ENCODE results near the gene ZBTB1. TPM values are rescaled to one million over a fixed set of nuclear protein-coding genes. Genes with fewer than 3 reads are reported as not detected.

The ZBTB1 gene
- total and polyA plus RNA-seq, 10 of the 15 experiments (the other 5 are each of a cell fraction or from before 2014, with no cell fraction given), result 12.3 to 127 (median 40.0) TPM

DNA sequence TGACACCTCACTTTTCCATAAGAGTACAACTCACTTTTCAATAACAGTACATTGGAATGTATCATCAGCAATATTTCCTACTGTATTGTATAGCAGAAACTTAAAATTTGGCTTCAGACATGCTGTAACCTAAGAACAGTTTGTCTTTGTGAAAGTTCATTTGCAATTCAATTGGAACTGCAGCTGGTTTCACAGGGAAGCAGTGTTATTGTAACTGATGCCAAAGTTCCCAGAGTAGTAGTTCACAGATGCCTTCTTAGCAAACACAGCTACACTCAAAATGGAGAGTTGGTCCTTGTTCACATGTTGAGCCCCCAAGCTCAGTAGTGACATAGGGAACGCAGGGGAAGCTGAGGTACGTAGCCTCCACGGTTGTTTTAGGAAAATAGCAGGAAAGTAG, 68.5 kb downstream of the ZBTB1 start (continued):
- TF ChIP-seq, protein P1, sequence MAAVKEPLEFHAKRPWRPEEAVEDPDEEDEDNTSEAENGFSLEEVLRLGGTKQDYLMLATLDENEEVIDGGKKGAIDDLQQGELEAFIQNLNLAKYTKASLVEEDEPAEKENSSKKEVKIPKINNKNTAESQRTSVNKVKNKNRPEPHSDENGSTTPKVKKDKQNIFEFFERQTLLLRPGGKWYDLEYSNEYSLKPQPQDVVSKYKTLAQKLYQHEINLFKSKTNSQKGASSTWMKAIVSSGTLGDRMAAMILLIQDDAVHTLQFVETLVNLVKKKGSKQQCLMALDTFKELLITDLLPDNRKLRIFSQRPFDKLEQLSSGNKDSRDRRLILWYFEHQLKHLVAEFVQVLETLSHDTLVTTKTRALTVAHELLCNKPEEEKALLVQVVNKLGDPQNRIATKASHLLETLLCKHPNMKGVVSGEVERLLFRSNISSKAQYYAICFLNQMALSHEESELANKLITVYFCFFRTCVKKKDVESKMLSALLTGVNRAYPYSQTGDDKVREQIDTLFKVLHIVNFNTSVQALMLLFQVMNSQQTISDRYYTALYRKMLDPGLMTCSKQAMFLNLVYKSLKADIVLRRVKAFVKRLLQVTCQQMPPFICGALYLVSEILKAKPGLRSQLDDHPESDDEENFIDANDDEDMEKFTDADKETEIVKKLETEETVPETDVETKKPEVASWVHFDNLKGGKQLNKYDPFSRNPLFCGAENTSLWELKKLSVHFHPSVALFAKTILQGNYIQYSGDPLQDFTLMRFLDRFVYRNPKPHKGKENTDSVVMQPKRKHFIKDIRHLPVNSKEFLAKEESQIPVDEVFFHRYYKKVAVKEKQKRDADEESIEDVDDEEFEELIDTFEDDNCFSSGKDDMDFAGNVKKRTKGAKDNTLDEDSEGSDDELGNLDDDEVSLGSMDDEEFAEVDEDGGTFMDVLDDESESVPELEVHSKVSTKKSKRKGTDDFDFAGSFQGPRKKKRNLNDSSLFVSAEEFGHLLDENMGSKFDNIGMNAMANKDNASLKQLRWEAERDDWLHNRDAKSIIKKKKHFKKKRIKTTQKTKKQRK (IDR thresholded peaks at IDR 0.05; ENCODE audit: low read depth, low read length), result no peak
- TF ChIP-seq FOXM1 (IDR thresholded peaks at IDR 0.05; ENCODE audit: low read depth, low read length), result no peak
- no peak for TF ChIP-seq NFYB (IDR thresholded peaks at IDR 0.05; ENCODE audit: insufficient read depth, low read depth, low read length)
- TF ChIP-seq CBFB (IDR thresholded peaks at IDR 0.05; ENCODE audit: low read depth), result no peak
- TF ChIP-seq GATAD2B (conservative IDR thresholded peaks at IDR 0.05; ENCODE audit: low read depth), result no peak
- no peak for TF ChIP-seq NBN (IDR thresholded peaks at IDR 0.05)
- no peak for TF ChIP-seq TARDBP (IDR thresholded peaks at IDR 0.05; ENCODE audit: borderline replicate concordance)
- no peak for TF ChIP-seq NR2C1 (IDR thresholded peaks at IDR 0.05)
- no peak for TF ChIP-seq STAT1 (conservative IDR thresholded peaks at IDR 0.05)

Small RNAs within 50 kb of the gene (small RNA-seq; reads per million reads assigned to genes)
- gene AL049869.4, result not detected

Other genes starting within 250 kb of the ZBTB1 start
- gene ESR2, start 210.4 kb upstream of the ZBTB1 start, total RNA-seq (2014; rRNA removed), result 1.0 and 1.1 TPM in 2 replicates
- 0.85 and 1.1 TPM in 2 replicates for gene ESR2, start 210.4 kb upstream of the ZBTB1 start, total RNA-seq (2014; rRNA removed; fragmentation: Illumina TruSeq; extraction: Trizol)
- gene ESR2, start 210.4 kb upstream of the ZBTB1 start, total RNA-seq (2021), result 1.1 and 1.6 TPM in 2 replicates
- 2.6 TPM in 2 replicates for gene ESR2, start 210.4 kb upstream of the ZBTB1 start, polyA plus RNA-seq (2011; rRNA removed)
- 0.54 and 0.76 TPM in 2 replicates for gene ESR2, start 210.4 kb upstream of the ZBTB1 start, polyA plus RNA-seq (2014; fragmentation: Illumina TruSeq; extraction: Trizol)
- under 1 TPM; 0.29 to 0.31 TPM for gene ESR2, start 210.4 kb upstream of the ZBTB1 start, polyA plus RNA-seq (2014; fragmentation: Nextera tagmentation; extraction: Ambion mirVana)
- gene ESR2, start 210.4 kb upstream of the ZBTB1 start, polyA plus RNA-seq (2014; rRNA removed), result 1.0 and 1.3 TPM in 2 replicates
- under 1 TPM; 0.44 to 0.59 TPM for gene ESR2, start 210.4 kb upstream of the ZBTB1 start, polyA plus RNA-seq (2016; fragmentation: Nextera tagmentation; extraction: Ambion mirVana)
- 153 and 160 TPM in 2 replicates for gene MTHFD1, start 116.4 kb upstream of the ZBTB1 start, total RNA-seq (2014; rRNA removed)
- 114 and 123 TPM in 2 replicates for gene MTHFD1, start 116.4 kb upstream of the ZBTB1 start, total RNA-seq (2014; rRNA removed; fragmentation: Illumina TruSeq; extraction: Trizol)
- 237 and 261 TPM in 2 replicates for gene MTHFD1, start 116.4 kb upstream of the ZBTB1 start, total RNA-seq (2021)
- gene MTHFD1, start 116.4 kb upstream of the ZBTB1 start, polyA plus RNA-seq (2011; rRNA removed), result 81.9 and 99.3 TPM in 2 replicates
- 210 TPM in 2 replicates for gene MTHFD1, start 116.4 kb upstream of the ZBTB1 start, polyA plus RNA-seq (2014; fragmentation: Illumina TruSeq; extraction: Trizol)
- gene MTHFD1, start 116.4 kb upstream of the ZBTB1 start, polyA plus RNA-seq (2014; fragmentation: Nextera tagmentation; extraction: Ambion mirVana), result 100 to 1,000 TPM; 140 to 177 TPM
- gene MTHFD1, start 116.4 kb upstream of the ZBTB1 start, polyA plus RNA-seq (2014; rRNA removed), result 169 and 181 TPM in 2 replicates
- gene MTHFD1, start 116.4 kb upstream of the ZBTB1 start, polyA plus RNA-seq (2016; fragmentation: Nextera tagmentation; extraction: Ambion mirVana), result 100 to 1,000 TPM; 301 to 310 TPM
- gene AKAP5, start 39.3 kb upstream of the ZBTB1 start, total RNA-seq (2014; rRNA removed), result 3.8 and 4.4 TPM in 2 replicates
- gene AKAP5, start 39.3 kb upstream of the ZBTB1 start, total RNA-seq (2014; rRNA removed; fragmentation: Illumina TruSeq; extraction: Trizol), result 5.1 TPM in 2 replicates
- 3.7 and 4.0 TPM in 2 replicates for gene AKAP5, start 39.3 kb upstream of the ZBTB1 start, total RNA-seq (2021)
- gene AKAP5, start 39.3 kb upstream of the ZBTB1 start, polyA plus RNA-seq (2011; rRNA removed), result 1.6 and 3.1 TPM in 2 replicates
- gene AKAP5, start 39.3 kb upstream of the ZBTB1 start, polyA plus RNA-seq (2014; fragmentation: Illumina TruSeq; extraction: Trizol), result 3.4 and 3.9 TPM in 2 replicates
- gene AKAP5, start 39.3 kb upstream of the ZBTB1 start, polyA plus RNA-seq (2014; fragmentation: Nextera tagmentation; extraction: Ambion mirVana), result 1 to 10 TPM in 1 of 2 experiments, under 1 TPM in 1; 0.45 to 1.5 TPM
- gene AKAP5, start 39.3 kb upstream of the ZBTB1 start, polyA plus RNA-seq (2014; rRNA removed), result 1.7 and 1.8 TPM in 2 replicates
- under 1 TPM; 0.55 to 0.90 TPM for gene AKAP5, start 39.3 kb upstream of the ZBTB1 start, polyA plus RNA-seq (2016; fragmentation: Nextera tagmentation; extraction: Ambion mirVana)
- 8.8 and 11.2 TPM in 2 replicates for gene ZBTB25, start 932 bp upstream of the ZBTB1 start, total RNA-seq (2014; rRNA removed)
- 9.6 and 10.0 TPM in 2 replicates for gene ZBTB25, start 932 bp upstream of the ZBTB1 start, total RNA-seq (2014; rRNA removed; fragmentation: Illumina TruSeq; extraction: Trizol)
- gene ZBTB25, start 932 bp upstream of the ZBTB1 start, total RNA-seq (2021), result 10.9 and 12.5 TPM in 2 replicates
- gene ZBTB25, start 932 bp upstream of the ZBTB1 start, polyA plus RNA-seq (2011; rRNA removed), result 33.9 and 34.0 TPM in 2 replicates
- gene ZBTB25, start 932 bp upstream of the ZBTB1 start, polyA plus RNA-seq (2014; fragmentation: Illumina TruSeq; extraction: Trizol), result 9.8 and 10.7 TPM in 2 replicates
- 1 to 10 TPM; 4.1 to 5.6 TPM for gene ZBTB25, start 932 bp upstream of the ZBTB1 start, polyA plus RNA-seq (2014; fragmentation: Nextera tagmentation; extraction: Ambion mirVana)
- 7.0 and 7.8 TPM in 2 replicates for gene ZBTB25, start 932 bp upstream of the ZBTB1 start, polyA plus RNA-seq (2014; rRNA removed)
- gene ZBTB25, start 932 bp upstream of the ZBTB1 start, polyA plus RNA-seq (2016; fragmentation: Nextera tagmentation; extraction: Ambion mirVana), result 10 to 100 TPM; 11.2 to 13.9 TPM
- 0.87 and 0.96 TPM in 2 replicates for gene HSPA2, start 36.0 kb downstream of the ZBTB1 start, total RNA-seq (2014; rRNA removed)
- gene HSPA2, start 36.0 kb downstream of the ZBTB1 start, total RNA-seq (2014; rRNA removed; fragmentation: Illumina TruSeq; extraction: Trizol), result 0.37 and 0.54 TPM in 2 replicates
- gene HSPA2, start 36.0 kb downstream of the ZBTB1 start, total RNA-seq (2021), result 1.1 and 1.4 TPM in 2 replicates
- gene HSPA2, start 36.0 kb downstream of the ZBTB1 start, polyA plus RNA-seq (2011; rRNA removed), result 0.26 TPM in 2 replicates
- gene HSPA2, start 36.0 kb downstream of the ZBTB1 start, polyA plus RNA-seq (2014; fragmentation: Illumina TruSeq; extraction: Trizol), result 0.25 and 0.28 TPM in 2 replicates
- gene HSPA2, start 36.0 kb downstream of the ZBTB1 start, polyA plus RNA-seq (2014; fragmentation: Nextera tagmentation; extraction: Ambion mirVana), result under 1 TPM; 0.02 to 0.03 TPM
- 0.65 and 0.77 TPM in 2 replicates for gene HSPA2, start 36.0 kb downstream of the ZBTB1 start, polyA plus RNA-seq (2014; rRNA removed)
- gene HSPA2, start 36.0 kb downstream of the ZBTB1 start, polyA plus RNA-seq (2016; fragmentation: Nextera tagmentation; extraction: Ambion mirVana), result 1 to 10 TPM; 1.0 to 1.2 TPM
- not detected in 2 replicates for gene PPP1R36, start 45.2 kb downstream of the ZBTB1 start, total RNA-seq (2014; rRNA removed)
- 0.13 TPM in 1 of 2 replicates, not detected in the other for gene PPP1R36, start 45.2 kb downstream of the ZBTB1 start, total RNA-seq (2014; rRNA removed; fragmentation: Illumina TruSeq; extraction: Trizol)
- gene PPP1R36, start 45.2 kb downstream of the ZBTB1 start, total RNA-seq (2021), result not detected in 2 replicates
- gene PPP1R36, start 45.2 kb downstream of the ZBTB1 start, polyA plus RNA-seq (2011; rRNA removed), result 0.12 and 0.14 TPM in 2 replicates
- gene PPP1R36, start 45.2 kb downstream of the ZBTB1 start, polyA plus RNA-seq (2014; fragmentation: Illumina TruSeq; extraction: Trizol), result not detected in 2 replicates
- gene PPP1R36, start 45.2 kb downstream of the ZBTB1 start, polyA plus RNA-seq (2014; fragmentation: Nextera tagmentation; extraction: Ambion mirVana), result not detected
- gene PPP1R36, start 45.2 kb downstream of the ZBTB1 start, polyA plus RNA-seq (2014; rRNA removed), result not detected in 2 replicates
- not detected for gene PPP1R36, start 45.2 kb downstream of the ZBTB1 start, polyA plus RNA-seq (2016; fragmentation: Nextera tagmentation; extraction: Ambion mirVana)
- gene PLEKHG3, start 199.7 kb downstream of the ZBTB1 start, total RNA-seq (2014; rRNA removed), result 0.05 TPM in 1 of 2 replicates, not detected in the other
- not detected in 2 replicates for gene PLEKHG3, start 199.7 kb downstream of the ZBTB1 start, total RNA-seq (2014; rRNA removed; fragmentation: Illumina TruSeq; extraction: Trizol)
- gene PLEKHG3, start 199.7 kb downstream of the ZBTB1 start, total RNA-seq (2021), result 0.32 and 0.64 TPM in 2 replicates
- 0.37 and 0.73 TPM in 2 replicates for gene PLEKHG3, start 199.7 kb downstream of the ZBTB1 start, polyA plus RNA-seq (2011; rRNA removed)
- gene PLEKHG3, start 199.7 kb downstream of the ZBTB1 start, polyA plus RNA-seq (2014; fragmentation: Illumina TruSeq; extraction: Trizol), result 0.03 TPM in 1 of 2 replicates, not detected in the other
- not detected for gene PLEKHG3, start 199.7 kb downstream of the ZBTB1 start, polyA plus RNA-seq (2014; fragmentation: Nextera tagmentation; extraction: Ambion mirVana)
- 0.05 and 0.06 TPM in 2 replicates for gene PLEKHG3, start 199.7 kb downstream of the ZBTB1 start, polyA plus RNA-seq (2014; rRNA removed)
- under 1 TPM in 1 of 2 experiments, not detected in 1; 0.07 TPM for gene PLEKHG3, start 199.7 kb downstream of the ZBTB1 start, polyA plus RNA-seq (2016; fragmentation: Nextera tagmentation; extraction: Ambion mirVana)

Measured in GM12878 (cell line).